ENCODE measurements around the gene PCBD1.
A peak's percentile ranks its signal among the peaks of the same experiment; 100 is the strongest.

PCBD1 gene

DNA sequence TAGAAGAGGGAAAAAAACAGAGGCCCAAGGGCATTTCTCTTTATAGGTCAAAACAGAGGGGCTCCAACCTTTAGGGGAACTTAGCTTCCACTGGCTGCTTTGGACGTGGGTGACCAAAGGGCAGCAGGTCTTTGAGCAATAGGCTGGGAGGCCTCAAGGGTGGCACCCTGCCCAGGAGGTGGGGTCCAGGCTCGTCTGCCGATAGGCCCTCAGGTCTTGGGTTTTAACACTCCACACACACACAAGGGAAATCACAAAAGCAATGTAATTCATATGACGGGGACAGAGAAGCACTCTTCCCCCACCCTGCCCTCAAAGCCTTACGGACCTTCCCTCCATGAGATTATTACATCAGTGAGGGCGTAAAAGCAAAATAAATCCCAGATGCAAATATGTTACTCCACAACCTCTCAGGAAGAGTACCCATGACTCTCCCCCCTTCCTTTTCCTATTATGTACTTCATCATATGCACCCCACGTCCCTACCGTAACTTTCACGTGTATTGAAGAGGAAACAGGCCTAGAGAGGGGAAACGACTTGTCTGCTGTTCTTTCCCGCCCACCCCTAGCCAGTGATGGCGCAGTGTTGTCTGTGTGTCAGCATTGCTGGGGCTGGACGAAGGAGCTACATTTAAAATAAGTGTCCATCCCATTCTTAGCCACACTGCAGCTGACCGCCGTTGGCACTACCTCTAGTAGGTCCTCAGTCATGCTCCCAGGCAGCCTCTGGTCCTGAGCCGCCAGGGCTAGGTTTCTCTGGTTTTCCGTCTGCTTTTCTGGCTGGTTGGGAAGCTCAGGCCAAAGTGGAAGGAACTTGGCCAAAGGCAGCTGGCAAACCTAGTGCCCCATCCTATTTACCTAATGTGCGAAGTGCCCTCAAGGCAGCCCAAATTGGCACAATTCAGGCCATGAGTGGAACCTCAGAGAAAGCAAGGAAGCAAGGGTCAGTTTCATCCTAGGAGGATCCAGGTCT is 2.1 kb downstream of the PCBD1 start:
- Histone ChIP-seq H3K9me3 (ENCODE audit: control insufficient read depth in 2 of 2, low read length in 2 of 2) (no peaks in the 10 kb centered on the region), H3K9ac (ENCODE audit: low read length in 2 of 2) (no peak overlapping the region), H3K27ac (ENCODE audit: low read length) (peak overlapping the region; percentile 90), H3K27me3 (ENCODE audit: control insufficient read depth in 1 of 2, insufficient read depth in 2 of 2, low read length in 2 of 2) (no peaks in the 10 kb centered on the region), H3K4me1 (ENCODE audit: control insufficient read depth, insufficient read depth, low read length) (peaks cover 31% of the 10 kb centered on the region), H3K4me3 (ENCODE audit: low read length in 2 of 2) (no peak overlapping the region), H3K36me3 (ENCODE audit: control insufficient read depth in 2 of 2, insufficient read depth in 2 of 2, low read length in 2 of 2) (peaks cover 18 to 27% of the 10 kb centered on the region in 2 donors)

DNA sequence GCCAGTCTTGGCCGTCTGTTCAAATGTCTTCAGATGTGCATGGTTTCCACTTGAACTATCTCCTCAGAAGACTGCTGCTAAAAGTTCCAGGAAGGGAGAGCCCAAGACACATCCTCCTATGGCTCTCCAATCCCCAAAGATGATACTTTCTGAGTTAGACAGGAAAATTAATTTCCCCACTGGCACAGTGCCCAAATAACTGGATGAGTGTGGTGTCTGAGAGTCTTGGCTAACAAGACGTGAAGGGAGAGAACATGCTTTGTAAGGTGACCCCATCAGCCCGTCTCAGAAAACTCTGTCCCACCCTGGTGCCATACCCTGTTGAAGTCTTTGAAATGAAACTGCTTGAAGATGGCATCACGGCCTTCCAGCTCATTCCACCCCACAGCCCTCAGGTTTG is 2.9 kb downstream of the PCBD1 start:
- no peaks in the 10 kb centered on the region for H3K9me3 ChIP-seq (ENCODE audit: control insufficient read depth in 2 of 2, low read length in 2 of 2)
- H3K4me3 ChIP-seq (ENCODE audit: low read length in 2 of 2), result no peak overlapping the region
- no peaks in the 10 kb centered on the region for H3K27me3 ChIP-seq (ENCODE audit: control insufficient read depth in 1 of 2, insufficient read depth in 2 of 2, low read length in 2 of 2)
- H3K9ac ChIP-seq (ENCODE audit: low read length in 2 of 2), result no peak overlapping the region
- peaks cover 24% of the 10 kb centered on the region for H3K4me1 ChIP-seq (ENCODE audit: control insufficient read depth, insufficient read depth, low read length)
- peaks cover 18 to 28% of the 10 kb centered on the region in 2 donors for H3K36me3 ChIP-seq (ENCODE audit: control insufficient read depth in 2 of 2, insufficient read depth in 2 of 2, low read length in 2 of 2)
- peak overlapping the region; percentile 6 for H3K27ac ChIP-seq (ENCODE audit: low read length)

DNA sequence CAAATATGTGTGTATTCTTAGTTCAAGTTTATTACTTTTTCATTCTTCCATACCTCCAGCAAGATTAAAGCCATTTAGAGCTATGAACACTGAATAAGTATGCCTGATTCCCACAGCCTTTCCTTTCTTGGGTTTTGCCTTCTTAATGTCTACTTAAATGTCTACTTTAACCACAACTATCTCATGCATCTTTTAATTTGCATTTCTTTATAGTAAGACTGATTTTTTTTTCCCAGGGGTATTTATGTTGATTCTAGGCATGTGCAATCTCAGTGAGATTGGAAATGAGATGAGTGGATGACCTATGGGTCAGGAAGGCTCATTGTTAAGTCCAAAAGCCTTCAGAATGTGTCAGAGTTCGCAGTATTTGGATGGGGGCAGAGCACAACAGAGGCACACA is 3.6 kb downstream of the PCBD1 start:
- no peaks in the 10 kb centered on the region for H3K27me3 ChIP-seq (ENCODE audit: control insufficient read depth in 1 of 2, insufficient read depth in 2 of 2, low read length in 2 of 2)
- H3K9me3 ChIP-seq (ENCODE audit: control insufficient read depth in 2 of 2, low read length in 2 of 2), result no peaks in the 10 kb centered on the region
- H3K4me1 ChIP-seq (ENCODE audit: control insufficient read depth, insufficient read depth, low read length), result peaks cover 22% of the 10 kb centered on the region
- H3K27ac ChIP-seq (ENCODE audit: low read length), result peak overlapping the region; percentile 6
- no peak overlapping the region for H3K4me3 ChIP-seq (ENCODE audit: low read length in 2 of 2)
- H3K36me3 ChIP-seq (ENCODE audit: control insufficient read depth in 2 of 2, insufficient read depth in 2 of 2, low read length in 2 of 2), result peaks cover 18 to 28% of the 10 kb centered on the region in 2 donors
- no peak overlapping the region for H3K9ac ChIP-seq (ENCODE audit: low read length in 2 of 2)

DNA sequence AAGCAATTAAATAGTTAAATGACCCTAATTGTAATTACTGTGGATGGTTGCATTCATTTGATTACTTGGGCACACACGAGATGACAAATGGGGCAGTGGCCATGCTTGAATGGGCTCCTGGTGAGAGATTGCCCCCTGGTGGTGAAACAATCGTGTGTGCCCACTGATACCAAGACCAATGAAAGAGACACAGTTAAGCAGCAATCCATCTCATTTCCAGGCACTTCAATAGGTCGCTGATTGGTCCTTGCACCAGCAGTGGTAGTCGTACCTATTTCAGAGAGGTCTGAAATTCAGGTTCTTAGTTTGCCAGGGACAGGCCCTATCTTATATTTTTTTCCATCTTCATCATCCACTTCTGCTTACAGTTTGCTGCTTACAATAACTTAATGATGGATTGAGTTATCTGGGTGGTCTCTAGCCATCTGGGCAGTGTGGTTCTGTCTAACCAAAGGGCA is 8.3 kb downstream of the PCBD1 start:
- H3K27ac ChIP-seq (ENCODE audit: low read length), result no peak overlapping the region
- no peak overlapping the region for H3K9ac ChIP-seq (ENCODE audit: low read length in 2 of 2)
- peaks cover 31 to 47% of the 10 kb centered on the region in 2 donors for H3K36me3 ChIP-seq (ENCODE audit: control insufficient read depth in 2 of 2, insufficient read depth in 2 of 2, low read length in 2 of 2)
- H3K9me3 ChIP-seq (ENCODE audit: control insufficient read depth in 2 of 2, low read length in 2 of 2), result no peaks in the 10 kb centered on the region
- no peak overlapping the region for H3K4me3 ChIP-seq (ENCODE audit: low read length in 2 of 2)
- no peaks in the 10 kb centered on the region for H3K4me1 ChIP-seq (ENCODE audit: control insufficient read depth, insufficient read depth, low read length)
- H3K27me3 ChIP-seq (ENCODE audit: control insufficient read depth in 1 of 2, insufficient read depth in 2 of 2, low read length in 2 of 2), result no peaks in the 10 kb centered on the region

DNA sequence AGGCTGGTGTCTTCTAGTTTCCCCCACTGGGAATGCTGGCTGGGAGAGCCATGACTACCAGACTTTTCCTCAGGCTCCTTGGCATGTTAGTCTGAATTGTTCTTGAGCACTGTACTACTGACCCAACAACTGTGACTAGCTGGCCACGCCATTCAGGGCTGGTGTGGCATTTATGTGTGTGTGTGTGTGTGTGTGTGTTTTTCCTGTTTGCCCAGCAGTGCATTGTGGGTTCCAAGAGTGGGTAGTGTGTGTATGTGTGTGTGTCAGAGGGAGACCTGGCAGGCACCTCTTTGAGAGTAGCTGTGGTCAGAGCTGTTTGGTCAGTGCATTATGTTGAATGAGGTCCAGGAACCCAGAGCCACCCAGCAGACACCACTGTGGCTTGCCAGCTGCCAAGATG is 9.2 kb downstream of the PCBD1 start:
- no peak overlapping the region for H3K27ac ChIP-seq (ENCODE audit: low read length)
- no peak overlapping the region for H3K4me3 ChIP-seq (ENCODE audit: low read length in 2 of 2)
- H3K4me1 ChIP-seq (ENCODE audit: control insufficient read depth, insufficient read depth, low read length), result no peaks in the 10 kb centered on the region
- H3K27me3 ChIP-seq (ENCODE audit: control insufficient read depth in 1 of 2, insufficient read depth in 2 of 2, low read length in 2 of 2), result no peaks in the 10 kb centered on the region
- H3K36me3 ChIP-seq (ENCODE audit: control insufficient read depth in 2 of 2, insufficient read depth in 2 of 2, low read length in 2 of 2), result peaks cover 27 to 43% of the 10 kb centered on the region in 2 donors
- no peaks in the 10 kb centered on the region for H3K9me3 ChIP-seq (ENCODE audit: control insufficient read depth in 2 of 2, low read length in 2 of 2)
- no peak overlapping the region for H3K9ac ChIP-seq (ENCODE audit: low read length in 2 of 2)

DNA sequence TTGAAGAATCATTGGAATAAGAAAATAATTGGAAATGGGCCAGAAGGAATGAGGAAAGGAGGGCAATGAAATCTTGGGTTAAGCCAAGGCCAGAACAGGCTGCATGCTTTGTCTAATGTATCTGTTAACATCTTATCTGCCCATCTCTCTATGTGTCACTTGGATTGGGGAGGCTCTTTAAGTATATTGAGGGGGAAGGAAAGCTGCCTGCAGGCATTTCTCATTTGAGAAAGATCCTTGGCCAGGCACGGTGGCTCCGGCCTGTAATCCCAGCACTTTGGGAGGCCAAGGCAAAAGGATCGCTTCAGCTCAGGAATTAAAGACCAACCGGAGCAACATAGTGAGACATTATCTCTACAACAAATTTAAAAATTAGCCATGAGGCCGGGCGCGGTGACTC is 14.3 kb downstream of the PCBD1 start:
- H3K27me3 ChIP-seq (ENCODE audit: control insufficient read depth in 1 of 2, insufficient read depth in 2 of 2, low read length in 2 of 2), result no peaks in the 10 kb centered on the region
- peaks cover 41 to 51% of the 10 kb centered on the region in 2 donors for H3K36me3 ChIP-seq (ENCODE audit: control insufficient read depth in 2 of 2, insufficient read depth in 2 of 2, low read length in 2 of 2)
- no peaks in the 10 kb centered on the region for H3K4me1 ChIP-seq (ENCODE audit: control insufficient read depth, insufficient read depth, low read length)
- no peak overlapping the region for H3K9ac ChIP-seq (ENCODE audit: low read length in 2 of 2)
- H3K4me3 ChIP-seq (ENCODE audit: low read length in 2 of 2), result no peak overlapping the region
- no peaks in the 10 kb centered on the region for H3K9me3 ChIP-seq (ENCODE audit: control insufficient read depth in 2 of 2, low read length in 2 of 2)
- H3K27ac ChIP-seq (ENCODE audit: low read length), result no peak overlapping the region

DNA sequence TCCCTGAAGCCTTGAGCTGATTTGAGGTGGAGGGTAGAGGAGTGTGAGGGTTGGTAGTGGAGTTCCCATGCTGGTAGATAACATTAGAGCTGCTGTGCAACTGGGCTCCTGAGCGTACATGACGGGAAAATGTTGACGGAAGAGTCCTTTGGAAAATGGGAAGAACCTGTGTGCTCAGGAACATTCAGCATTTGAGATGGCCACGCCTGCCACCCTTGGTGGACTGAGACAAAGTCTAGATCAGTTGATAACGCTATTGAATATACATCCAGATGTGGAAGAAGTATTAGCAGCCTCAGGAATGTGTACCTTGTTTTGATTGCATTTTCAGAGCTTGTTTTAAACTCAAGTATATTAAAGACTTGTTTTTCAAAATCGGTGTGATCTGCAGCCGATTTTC is 16.1 kb downstream of the PCBD1 start:
- H3K9ac ChIP-seq (ENCODE audit: low read length in 2 of 2), result no peak overlapping the region

DNA sequence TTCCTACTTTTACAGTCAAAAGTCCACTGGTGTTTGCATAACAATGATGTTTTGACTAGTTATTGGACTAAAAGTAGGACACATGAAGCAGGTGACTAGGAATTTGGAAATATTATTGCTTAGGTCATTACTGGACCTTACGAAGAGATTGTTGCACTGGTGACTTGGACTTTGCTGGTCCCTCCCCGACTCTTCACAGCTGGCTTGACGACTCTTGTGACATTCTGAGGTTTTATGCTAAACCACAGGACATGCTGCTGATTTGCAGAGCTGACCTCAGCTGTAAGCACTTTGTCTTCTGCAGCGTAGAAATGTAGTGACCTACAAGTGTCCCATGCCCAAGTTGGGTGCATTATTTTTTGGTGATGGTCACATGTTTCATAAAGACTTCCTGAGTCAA is 21.9 kb downstream of the PCBD1 start:
- Histone ChIP-seq H3K36me3 (ENCODE audit: control insufficient read depth in 2 of 2, insufficient read depth in 2 of 2, low read length in 2 of 2) (peaks cover 17 to 19% of the 10 kb centered on the region in 2 donors), H3K9me3 (ENCODE audit: control insufficient read depth in 2 of 2, low read length in 2 of 2) (no peaks in the 10 kb centered on the region), H3K27ac (ENCODE audit: low read length) (no peak overlapping the region), H3K4me1 (ENCODE audit: control insufficient read depth, insufficient read depth, low read length) (no peaks in the 10 kb centered on the region), H3K27me3 (ENCODE audit: control insufficient read depth in 1 of 2, insufficient read depth in 2 of 2, low read length in 2 of 2) (no peaks in the 10 kb centered on the region), H3K4me3 (ENCODE audit: low read length in 2 of 2) (no peak overlapping the region), H3K9ac (ENCODE audit: low read length in 2 of 2) (no peak overlapping the region)

More for the DNA sequence above, 16.1 kb downstream of the PCBD1 start:
- no peak overlapping the region for H3K4me3 ChIP-seq (ENCODE audit: low read length in 2 of 2)
- H3K36me3 ChIP-seq (ENCODE audit: control insufficient read depth in 2 of 2, insufficient read depth in 2 of 2, low read length in 2 of 2), result peaks cover 41 to 43% of the 10 kb centered on the region in 2 donors
- H3K27me3 ChIP-seq (ENCODE audit: control insufficient read depth in 1 of 2, insufficient read depth in 2 of 2, low read length in 2 of 2), result no peaks in the 10 kb centered on the region
- H3K9me3 ChIP-seq (ENCODE audit: control insufficient read depth in 2 of 2, low read length in 2 of 2), result no peaks in the 10 kb centered on the region
- H3K27ac ChIP-seq (ENCODE audit: low read length), result no peak overlapping the region
- H3K4me1 ChIP-seq (ENCODE audit: control insufficient read depth, insufficient read depth, low read length), result no peaks in the 10 kb centered on the region

DNA sequence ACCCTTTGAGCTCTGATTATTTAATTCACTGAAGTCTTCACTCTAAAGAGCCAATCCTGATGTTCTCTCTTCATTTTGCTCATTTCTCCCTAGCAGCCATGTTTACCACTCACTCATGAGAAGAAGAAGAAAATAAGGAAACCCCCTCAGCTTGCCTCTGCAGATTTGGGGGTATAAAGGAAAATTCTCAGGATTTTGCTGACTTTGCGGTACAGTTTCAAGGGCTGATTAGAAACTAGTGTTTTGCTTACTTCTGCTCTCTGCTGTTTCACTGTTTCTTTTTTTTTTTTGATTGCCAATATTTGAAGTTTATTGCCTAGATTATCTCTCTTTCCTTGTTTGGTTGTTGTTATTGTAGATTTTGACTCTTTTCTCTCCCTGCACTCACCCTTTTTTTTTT is 23.4 kb downstream of the PCBD1 start:
- H3K4me3 ChIP-seq (ENCODE audit: low read length in 2 of 2), result no peak overlapping the region
- no peak overlapping the region for H3K9ac ChIP-seq (ENCODE audit: low read length in 2 of 2)
- no peaks in the 10 kb centered on the region for H3K9me3 ChIP-seq (ENCODE audit: control insufficient read depth in 2 of 2, low read length in 2 of 2)
- no peaks in the 10 kb centered on the region for H3K4me1 ChIP-seq (ENCODE audit: control insufficient read depth, insufficient read depth, low read length)
- H3K36me3 ChIP-seq (ENCODE audit: control insufficient read depth in 2 of 2, insufficient read depth in 2 of 2, low read length in 2 of 2), result peaks cover 13 to 22% of the 10 kb centered on the region in 2 donors
- no peak overlapping the region for H3K27ac ChIP-seq (ENCODE audit: low read length)
- H3K27me3 ChIP-seq (ENCODE audit: control insufficient read depth in 1 of 2, insufficient read depth in 2 of 2, low read length in 2 of 2), result no peaks in the 10 kb centered on the region

DNA sequence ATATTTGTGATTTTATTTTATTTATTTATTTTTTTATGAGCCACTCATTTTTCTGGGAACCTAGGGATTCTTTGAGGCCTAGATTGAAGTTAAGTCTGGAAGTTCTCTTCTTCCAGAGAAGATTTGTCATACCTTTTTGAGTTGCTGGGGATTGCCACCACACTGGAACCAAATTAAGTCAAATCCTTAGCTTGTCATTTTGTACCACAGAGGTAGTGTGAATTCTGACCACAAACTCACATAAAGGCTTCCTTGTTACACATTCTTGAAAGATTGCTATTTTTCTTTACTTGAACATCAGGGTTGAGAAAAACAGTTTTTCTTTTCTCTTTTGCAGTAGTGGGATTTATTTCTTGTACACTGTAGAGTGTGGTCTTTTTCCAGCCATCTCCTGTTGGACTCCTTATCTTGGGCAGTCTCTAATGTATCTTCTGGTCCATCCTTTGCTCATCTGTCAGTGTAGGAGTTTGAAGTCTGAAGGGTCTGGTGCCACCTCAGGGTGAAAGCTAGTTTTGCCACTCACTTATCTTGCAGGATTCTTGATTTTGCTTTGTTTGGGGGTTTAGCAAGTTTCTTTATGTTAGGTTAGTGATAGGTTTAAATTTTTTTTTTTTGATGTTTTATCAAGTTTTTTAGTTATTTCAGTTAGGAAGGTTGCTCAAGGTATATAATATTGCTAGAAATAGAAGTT is 24.8 kb downstream of the PCBD1 start:
- Histone ChIP-seq H3K27me3 (ENCODE audit: control insufficient read depth in 1 of 2, insufficient read depth in 2 of 2, low read length in 2 of 2) (no peaks in the 10 kb centered on the region), H3K36me3 (ENCODE audit: control insufficient read depth in 2 of 2, insufficient read depth in 2 of 2, low read length in 2 of 2) (peaks cover 7 to 23% of the 10 kb centered on the region in 2 donors), H3K4me3 (ENCODE audit: low read length in 2 of 2) (no peak overlapping the region), H3K9me3 (ENCODE audit: control insufficient read depth in 2 of 2, low read length in 2 of 2) (no peaks in the 10 kb centered on the region), H3K4me1 (ENCODE audit: control insufficient read depth, insufficient read depth, low read length) (no peaks in the 10 kb centered on the region), H3K9ac (ENCODE audit: low read length in 2 of 2) (no peak overlapping the region), H3K27ac (ENCODE audit: low read length) (no peak overlapping the region)
